ENCODE measurements around the gene GPC5. TPM values are rescaled to one million over a fixed set of nuclear protein-coding genes. Genes with fewer than 3 reads are reported as not detected.

Gene GPC5
- total and polyA plus RNA-seq, 9 donors, result 0.10 to 1.5 (median 0.38) TPM

DNA sequence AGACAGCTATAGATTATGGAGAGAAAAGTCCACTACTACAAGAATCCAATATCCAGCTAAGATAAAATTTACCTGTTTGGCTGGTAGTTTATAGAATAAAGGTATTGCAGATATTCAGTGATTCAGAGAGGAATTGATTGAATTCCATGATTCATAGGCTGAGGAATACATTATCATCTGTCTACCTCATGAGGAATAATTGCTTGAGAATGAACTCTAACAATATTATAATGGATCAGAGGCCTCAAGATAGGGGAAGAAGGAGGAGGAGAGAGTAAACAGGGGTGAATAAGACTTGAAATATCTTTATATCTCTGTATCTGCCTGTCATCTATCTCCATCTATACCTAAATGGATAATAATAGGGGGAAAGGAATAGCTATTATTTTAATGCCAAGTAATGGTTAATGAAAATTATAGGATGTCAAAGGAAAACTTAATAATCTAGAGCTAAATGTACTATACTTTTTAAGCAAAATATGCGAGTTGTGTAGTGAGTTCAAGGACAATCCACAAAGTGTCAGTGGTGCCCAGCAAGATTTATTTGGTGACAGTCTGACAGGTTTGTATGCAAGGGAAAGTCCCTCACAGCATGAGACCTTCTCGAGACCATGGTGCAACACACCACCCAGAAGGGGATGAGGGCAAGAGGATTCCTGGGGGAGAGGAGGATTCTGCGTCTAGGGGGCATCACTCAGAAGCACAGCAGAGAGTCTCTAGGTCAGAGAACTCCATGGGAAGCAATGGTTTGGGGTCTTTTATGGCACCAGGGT is 224.5 kb downstream of the GPC5 start:
- Histone ChIP-seq H3K36me3 (no peaks in the 10 kb centered on the region), H3K4me3 (no peak overlapping the region), H3K27ac (no peak overlapping the region), H3K4me1 (ENCODE audit: insufficient read depth) (no peaks in the 10 kb centered on the region), H3K27me3 (no peaks in the 10 kb centered on the region), H3K9me3 (no peaks in the 10 kb centered on the region)
- TF ChIP-seq POLR2A (IDR thresholded peaks at IDR 0.05) (no peak), EP300 (IDR thresholded peaks at IDR 0.05) (no peak)
- TF ChIP-seq, protein P1, sequence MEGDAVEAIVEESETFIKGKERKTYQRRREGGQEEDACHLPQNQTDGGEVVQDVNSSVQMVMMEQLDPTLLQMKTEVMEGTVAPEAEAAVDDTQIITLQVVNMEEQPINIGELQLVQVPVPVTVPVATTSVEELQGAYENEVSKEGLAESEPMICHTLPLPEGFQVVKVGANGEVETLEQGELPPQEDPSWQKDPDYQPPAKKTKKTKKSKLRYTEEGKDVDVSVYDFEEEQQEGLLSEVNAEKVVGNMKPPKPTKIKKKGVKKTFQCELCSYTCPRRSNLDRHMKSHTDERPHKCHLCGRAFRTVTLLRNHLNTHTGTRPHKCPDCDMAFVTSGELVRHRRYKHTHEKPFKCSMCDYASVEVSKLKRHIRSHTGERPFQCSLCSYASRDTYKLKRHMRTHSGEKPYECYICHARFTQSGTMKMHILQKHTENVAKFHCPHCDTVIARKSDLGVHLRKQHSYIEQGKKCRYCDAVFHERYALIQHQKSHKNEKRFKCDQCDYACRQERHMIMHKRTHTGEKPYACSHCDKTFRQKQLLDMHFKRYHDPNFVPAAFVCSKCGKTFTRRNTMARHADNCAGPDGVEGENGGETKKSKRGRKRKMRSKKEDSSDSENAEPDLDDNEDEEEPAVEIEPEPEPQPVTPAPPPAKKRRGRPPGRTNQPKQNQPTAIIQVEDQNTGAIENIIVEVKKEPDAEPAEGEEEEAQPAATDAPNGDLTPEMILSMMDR (IDR thresholded peaks at IDR 0.05), result no peak
- intact Hi-C loops (cut with DNase I), result no loop called here
- 47 to 55% (median 54%) methylated on average over 3 of the region's 3 CpGs for WGBS, 3 donors
- DNase-seq, result no peak

DNA sequence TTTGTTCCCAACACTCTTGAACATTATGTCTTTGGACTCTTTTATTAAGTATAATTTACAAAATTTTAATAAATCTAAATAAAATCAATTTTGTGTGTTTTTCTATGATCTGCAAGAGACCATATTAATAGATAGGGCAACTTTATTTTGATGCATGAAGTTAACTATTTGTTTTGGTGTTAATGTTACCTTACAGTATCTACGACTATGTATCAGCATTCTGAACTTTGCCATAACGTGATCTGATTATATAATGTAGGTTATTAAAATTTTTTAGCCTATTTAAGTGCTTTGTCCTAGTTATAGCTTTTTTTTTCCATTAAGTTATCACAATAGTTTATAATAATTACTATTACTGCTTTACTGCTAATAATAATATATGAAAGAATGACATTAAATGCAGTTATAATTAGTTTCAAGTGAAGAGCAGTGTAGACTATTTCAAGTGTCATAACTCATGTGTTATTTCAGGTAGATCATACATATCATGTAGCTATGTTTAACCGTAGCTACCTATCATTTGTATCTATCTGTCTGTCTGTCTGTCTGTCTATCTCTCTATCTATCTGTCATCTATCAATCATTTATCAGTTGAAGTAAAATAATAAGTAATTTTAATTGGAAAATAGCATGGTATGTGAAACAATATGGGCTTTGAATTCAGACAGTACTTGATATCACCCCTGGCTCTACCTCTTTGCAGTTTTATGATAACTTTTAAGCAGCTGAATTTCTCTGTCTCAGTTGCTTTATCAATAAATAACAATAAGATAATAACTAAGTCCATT is 229.7 kb downstream of the GPC5 start:
- Histone ChIP-seq H3K4me3 (no peak overlapping the region), H3K9me3 (no peaks in the 10 kb centered on the region), H3K36me3 (no peaks in the 10 kb centered on the region), H3K27ac (no peak overlapping the region), H3K4me1 (ENCODE audit: insufficient read depth) (no peaks in the 10 kb centered on the region), H3K27me3 (no peaks in the 10 kb centered on the region)
- intact Hi-C loops (cut with DNase I), result no loop called here
- TF ChIP-seq POLR2A (IDR thresholded peaks at IDR 0.05) (no peak), EP300 (IDR thresholded peaks at IDR 0.05) (no peak)
- TF ChIP-seq, protein P1 (IDR thresholded peaks at IDR 0.05), result no peak
- 82 to 87% (median 85%) methylated on average over 3 of the region's 3 CpGs for WGBS, 3 donors
- DNase-seq, result no peak

DNA sequence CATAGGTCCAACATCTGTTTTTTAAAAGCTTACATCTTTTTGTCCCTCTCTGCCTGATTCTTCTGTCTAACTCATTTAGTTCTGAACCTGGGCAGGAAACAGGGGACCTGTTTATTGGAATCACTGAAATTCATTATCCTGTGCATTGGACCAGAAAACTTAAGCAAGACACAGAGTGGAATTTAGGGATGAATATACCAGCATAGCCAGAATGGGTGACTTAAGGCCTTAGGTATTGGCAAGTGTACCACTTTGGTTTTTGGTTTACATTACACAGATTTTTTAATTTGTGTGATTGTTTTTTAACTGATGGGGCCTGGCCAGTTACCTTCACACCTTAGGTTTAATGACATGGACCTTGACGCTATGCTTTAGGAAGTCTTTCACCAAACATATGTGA is 232.5 kb downstream of the GPC5 start:
- no peak overlapping the region for H3K27ac ChIP-seq
- no peak for TF ChIP-seq POLR2A (IDR thresholded peaks at IDR 0.05)
- intact Hi-C loops (cut with DNase I), result no loop called here
- no peaks in the 10 kb centered on the region for H3K27me3 ChIP-seq
- no peaks in the 10 kb centered on the region for H3K36me3 ChIP-seq
- no peak for DNase-seq
- WGBS, 3 donors, result 88 to 94% (median 89%) methylated on average over 1 of the region's 1 CpG
- H3K9me3 ChIP-seq, result no peaks in the 10 kb centered on the region
- H3K4me1 ChIP-seq (ENCODE audit: insufficient read depth), result no peaks in the 10 kb centered on the region
- no peak overlapping the region for H3K4me3 ChIP-seq

DNA sequence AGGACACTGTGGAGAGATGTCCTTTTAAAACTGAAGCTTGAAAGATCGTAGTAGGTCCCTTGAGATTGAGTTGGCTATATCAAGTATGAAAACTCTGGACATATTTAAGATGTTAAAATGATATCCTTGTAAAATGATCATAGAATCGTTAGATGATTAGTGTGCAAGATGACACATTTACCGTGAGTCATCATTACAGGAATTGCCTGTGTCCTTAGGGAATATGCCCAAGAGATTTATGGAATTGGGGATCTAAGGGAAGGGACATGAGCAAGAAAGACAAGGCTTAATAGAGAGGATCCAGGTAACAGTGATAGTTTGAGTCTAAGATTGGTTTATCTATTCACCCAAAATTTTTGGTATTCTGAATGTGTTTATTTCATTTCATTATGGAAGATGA is 233.7 kb downstream of the GPC5 start:
- intact Hi-C loops (cut with DNase I), result no loop called here
- WGBS, 3 donors, result 78 to 83% (median 82%) methylated on average over 3 of the region's 3 CpGs
- Histone ChIP-seq H3K27me3 (no peaks in the 10 kb centered on the region), H3K36me3 (no peaks in the 10 kb centered on the region), H3K4me1 (ENCODE audit: insufficient read depth) (no peaks in the 10 kb centered on the region), H3K27ac (no peak overlapping the region), H3K9me3 (no peaks in the 10 kb centered on the region), H3K4me3 (no peak overlapping the region)
- TF ChIP-seq EP300 (IDR thresholded peaks at IDR 0.05) (no peak), POLR2A (IDR thresholded peaks at IDR 0.05) (no peak)
- TF ChIP-seq, protein P1 (IDR thresholded peaks at IDR 0.05), result no peak
- DNase-seq, result no peak

DNA sequence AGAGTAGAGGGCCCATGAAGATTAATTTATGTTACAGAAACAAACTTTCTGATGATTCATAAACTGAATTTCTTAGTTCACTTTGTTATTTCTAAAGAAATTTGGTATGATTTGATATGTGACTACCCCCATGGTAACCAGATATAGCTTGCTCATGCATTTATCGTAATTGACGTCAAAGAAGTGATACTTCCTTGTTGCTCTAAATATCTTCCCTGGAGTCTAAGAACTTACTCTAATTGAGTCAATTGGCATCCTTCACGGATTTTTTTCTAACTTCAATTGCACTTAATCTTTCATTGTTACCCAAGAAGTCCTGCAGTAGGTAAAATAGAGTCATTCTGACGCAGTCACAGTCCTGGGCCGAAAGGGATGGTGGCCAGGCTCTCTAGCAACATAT is 240.9 kb downstream of the GPC5 start:
- Histone ChIP-seq H3K4me3 (no peak overlapping the region), H3K9me3 (no peaks in the 10 kb centered on the region), H3K4me1 (ENCODE audit: insufficient read depth) (no peaks in the 10 kb centered on the region), H3K27ac (no peak overlapping the region), H3K27me3 (no peaks in the 10 kb centered on the region), H3K36me3 (no peaks in the 10 kb centered on the region)
- WGBS, 3 donors, result 86 to 89% (median 87%) methylated on average over 5 of the region's 5 CpGs
- no peak for DNase-seq
- TF ChIP-seq POLR2A (IDR thresholded peaks at IDR 0.05) (no peak), EP300 (IDR thresholded peaks at IDR 0.05) (no peak)
- TF ChIP-seq, protein P1 (IDR thresholded peaks at IDR 0.05), result no peak
- intact Hi-C loops (cut with DNase I), result no loop called here

Data from ovary (tissue), 9 donors.